Astrocyte (in vitro differentiated cells and primary cell): ENCODE results near the gene TELO2.

Experiments used
- CTCF ChIP-seq: IDR thresholded peaks from 2 replicates; pipeline ENCODE4 v1.5.1; 2011; ENCODE audit warnings: low read depth, mild to moderate bottlenecking, inconsistent platforms, low read length, moderate library complexity; ENCODE audit not compliant: insufficient read depth
- EZH2 ChIP-seq: IDR thresholded peaks from 2 replicates; pipeline ENCODE4 v1.6.1; 2012; ENCODE audit warnings: mild to moderate bottlenecking, low read length, inconsistent platforms; ENCODE audit not compliant: insufficient read depth

- no peak for TF ChIP-seq CTCF
- no peak for TF ChIP-seq EZH2
Observed at GRCh38 chr16:1518626-1519135, 25.5 kb downstream of the TELO2 start.
